GM21360 (cell line): Measurements from ENCODE around the gene MTUS2.

Source experiments
- ATAC-seq: cut with Tn5 transposase; IDR thresholded peaks from one replicate; pipeline ENCODE4 v1.9.1; 2021; ENCODE audit warnings: mild to moderate bottlenecking, moderate library complexity; ENCODE audit not compliant: unreplicated experiment

Gene MTUS2

DNA sequence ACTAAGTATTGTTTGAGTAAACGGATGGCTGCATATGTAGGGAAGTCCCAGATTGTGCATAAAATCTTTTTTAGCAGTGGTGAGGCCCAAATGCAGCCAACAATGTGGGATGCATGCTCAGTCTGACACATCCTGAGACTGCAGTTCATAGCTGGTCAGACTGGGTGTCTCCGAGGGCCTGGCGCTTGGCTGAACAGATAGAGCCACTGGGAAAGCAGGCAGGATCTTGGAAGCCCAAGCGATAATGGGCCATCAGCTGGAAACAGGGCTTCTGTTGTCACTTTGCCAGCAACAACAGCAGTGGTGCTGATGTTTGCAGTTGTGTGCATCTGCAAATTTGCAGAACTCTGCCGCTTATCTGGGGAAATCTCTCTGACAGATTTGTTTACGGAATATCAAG is 36.1 kb downstream of the MTUS2 start:
- no peak for ATAC-seq

DNA sequence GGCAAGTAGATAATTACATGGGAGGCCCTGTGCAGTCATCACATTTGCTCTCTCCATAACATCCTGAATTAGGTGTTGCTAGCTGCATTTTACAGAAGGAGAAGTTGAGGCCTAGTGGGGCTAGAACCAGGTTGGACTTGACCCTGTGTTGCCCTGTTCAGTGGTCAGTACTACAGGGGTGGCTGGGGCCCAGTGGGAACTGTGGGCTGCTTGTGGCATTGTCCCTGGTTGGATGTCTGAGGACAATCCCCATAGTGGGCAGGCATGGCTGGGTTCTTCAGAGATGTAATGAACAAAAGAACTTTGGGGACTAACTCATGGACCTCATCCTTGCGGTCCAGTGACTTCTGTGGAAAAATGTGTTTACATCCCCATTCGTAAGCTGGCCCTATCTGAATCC is 38.9 kb downstream of the MTUS2 start:
- no peak for ATAC-seq

DNA sequence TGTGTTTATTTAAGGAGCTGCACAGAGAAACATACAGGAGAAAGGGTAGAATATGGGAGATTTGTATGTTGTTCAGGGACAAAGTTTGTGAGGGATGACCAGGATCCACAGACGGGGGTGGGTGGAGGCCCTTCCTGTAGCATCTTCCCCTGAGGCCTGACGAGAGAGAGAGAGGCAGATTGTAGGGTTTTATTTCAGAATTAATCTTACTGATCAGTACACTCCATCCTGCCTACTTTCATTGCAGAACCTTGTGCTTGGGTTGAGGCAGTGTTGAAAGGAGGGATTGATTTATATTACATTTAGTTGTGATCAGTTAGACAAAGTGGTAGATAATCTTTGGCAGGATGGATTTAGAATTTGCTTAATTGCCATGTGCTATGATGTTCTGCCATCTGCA is 39.6 kb downstream of the MTUS2 start:
- no peak for ATAC-seq

DNA sequence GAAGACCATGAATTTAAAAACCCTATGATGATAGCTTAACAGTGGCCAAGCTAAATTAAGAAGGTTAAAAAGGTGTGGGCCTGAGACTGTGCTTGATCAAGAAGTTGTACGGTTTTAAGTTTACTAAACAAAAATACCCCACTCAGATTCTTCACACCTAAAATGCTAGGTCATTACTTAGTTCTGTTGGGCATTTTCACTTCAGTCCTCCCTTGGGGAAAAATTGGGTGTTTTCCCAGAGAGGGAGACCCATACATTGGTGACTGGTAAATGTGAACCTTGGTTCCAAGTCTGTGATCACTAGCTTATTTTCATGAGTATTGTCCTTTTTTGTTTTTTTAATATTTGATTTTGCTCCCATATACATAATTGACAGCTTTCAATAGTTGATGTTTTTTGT is 44.4 kb downstream of the MTUS2 start:
- no peak for ATAC-seq

DNA sequence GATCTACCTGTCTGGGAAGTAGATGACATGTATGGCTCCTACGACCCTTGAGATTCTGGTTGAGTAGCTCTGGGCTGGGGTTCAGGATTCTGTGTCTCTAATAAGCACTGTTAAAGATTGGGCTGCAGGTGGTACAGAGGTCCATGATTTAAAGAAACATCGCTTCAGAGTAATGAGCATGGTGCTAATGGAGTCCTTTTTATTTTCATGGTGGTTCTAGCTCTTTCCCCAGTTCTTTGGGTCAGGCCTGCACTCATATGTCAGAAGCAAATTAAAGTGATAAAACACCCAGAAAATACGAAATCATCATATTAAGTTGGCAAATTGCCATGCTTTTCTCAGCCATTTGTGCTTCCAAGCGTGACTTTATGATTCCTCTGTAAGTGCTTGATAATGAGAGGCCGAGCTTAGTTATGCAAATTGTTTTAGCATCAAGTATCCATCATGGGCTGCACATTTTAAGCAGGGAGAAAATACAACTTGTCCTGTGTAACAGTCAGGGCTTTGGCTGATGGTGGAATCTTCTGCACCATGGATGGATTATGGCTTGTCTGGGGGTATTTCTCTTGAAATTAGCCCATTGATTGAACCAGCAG is 45.1 kb downstream of the MTUS2 start:
- no peak for ATAC-seq

DNA sequence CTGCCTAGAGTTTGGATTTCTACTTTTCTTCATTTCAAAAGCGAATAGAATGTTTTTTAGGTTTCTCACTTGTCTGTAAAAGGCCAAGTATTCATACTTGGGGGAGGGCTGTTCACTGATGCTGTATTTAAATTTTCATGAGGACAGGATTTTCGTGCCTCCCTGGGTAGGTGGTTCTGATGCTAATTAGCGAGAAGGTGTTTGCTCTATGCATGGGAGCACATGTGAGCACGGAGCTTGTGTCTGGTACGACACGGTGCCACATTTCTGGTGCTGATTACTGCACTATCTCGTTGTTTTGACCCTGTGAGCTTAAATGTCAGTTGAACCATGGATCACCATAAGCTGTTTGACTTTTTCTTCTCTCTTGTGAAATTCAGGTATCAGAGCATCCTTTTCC is 45.8 kb downstream of the MTUS2 start:
- ATAC-seq: no peak

DNA sequence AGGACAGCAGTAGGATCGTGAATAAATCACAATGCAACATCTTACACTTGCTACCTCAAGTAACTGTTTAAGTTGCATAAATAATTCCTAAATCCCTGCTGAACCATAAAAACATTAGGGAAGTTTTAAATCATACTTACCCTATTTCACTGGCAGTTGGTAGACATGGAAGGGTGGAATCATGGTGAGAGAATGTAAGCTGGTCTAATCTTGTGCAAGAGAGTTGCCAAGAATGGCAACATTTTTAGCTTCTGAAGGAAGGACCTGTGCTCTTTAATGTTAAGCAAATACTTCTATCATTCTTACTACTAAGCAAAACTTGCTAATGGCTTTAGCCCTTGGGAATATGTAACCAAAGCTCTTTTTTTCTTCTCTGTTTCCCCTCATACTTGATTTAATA is 46.8 kb downstream of the MTUS2 start:
- no peak for ATAC-seq

DNA sequence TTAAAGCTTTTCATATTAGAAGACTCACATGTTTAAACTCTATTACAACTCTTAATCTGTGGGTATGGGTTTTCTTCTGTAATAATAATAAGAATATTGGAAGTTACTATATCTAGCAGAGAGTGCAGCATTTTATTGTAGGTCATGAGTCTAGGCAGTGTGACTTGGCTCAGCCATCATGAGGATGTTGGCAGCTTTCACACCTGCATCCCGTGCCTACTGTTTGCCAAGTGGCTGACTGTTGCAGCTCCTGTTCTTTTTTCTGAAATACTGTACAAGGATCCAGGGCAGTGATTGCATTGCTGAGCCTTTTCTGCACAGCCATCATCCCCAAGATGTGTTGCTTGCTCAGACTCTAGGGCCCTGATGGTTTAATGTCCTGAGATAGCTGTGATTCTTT is 47.4 kb downstream of the MTUS2 start:
- no peak for ATAC-seq

DNA sequence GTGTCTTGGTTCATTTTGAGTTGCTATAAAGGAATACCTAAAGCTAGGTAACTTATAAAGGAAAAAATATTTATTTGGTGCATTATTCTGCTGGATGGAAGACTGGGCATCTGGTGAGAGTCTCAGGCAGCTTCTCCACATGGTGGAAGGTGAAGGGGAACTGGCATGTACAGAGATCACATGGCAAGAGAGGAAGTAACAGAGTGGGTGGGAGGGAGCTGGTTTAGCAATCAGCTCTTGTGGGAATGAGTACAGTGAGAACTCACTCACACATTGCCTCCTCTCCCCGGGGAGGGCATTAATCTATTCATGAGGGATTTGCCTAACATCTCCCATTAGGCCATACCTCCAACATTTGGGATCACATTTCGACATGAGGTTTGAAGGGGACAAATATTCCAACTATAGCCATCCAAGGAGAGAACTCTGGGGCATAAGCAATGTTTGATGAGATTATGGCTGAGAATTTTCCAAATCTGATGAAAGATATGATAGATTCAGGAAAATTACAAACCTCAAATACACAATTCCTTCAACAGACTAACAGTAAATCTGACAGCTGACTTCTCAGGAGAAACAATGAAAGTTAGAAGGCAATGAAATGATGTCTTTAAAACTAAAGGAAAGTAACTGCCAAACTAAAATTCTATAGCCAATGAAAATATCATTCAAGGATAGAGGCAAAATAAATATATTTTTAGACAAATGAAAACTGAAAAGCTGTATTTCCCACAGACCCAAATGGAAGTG is 52.5 kb downstream of the MTUS2 start:
- no peak for ATAC-seq

DNA sequence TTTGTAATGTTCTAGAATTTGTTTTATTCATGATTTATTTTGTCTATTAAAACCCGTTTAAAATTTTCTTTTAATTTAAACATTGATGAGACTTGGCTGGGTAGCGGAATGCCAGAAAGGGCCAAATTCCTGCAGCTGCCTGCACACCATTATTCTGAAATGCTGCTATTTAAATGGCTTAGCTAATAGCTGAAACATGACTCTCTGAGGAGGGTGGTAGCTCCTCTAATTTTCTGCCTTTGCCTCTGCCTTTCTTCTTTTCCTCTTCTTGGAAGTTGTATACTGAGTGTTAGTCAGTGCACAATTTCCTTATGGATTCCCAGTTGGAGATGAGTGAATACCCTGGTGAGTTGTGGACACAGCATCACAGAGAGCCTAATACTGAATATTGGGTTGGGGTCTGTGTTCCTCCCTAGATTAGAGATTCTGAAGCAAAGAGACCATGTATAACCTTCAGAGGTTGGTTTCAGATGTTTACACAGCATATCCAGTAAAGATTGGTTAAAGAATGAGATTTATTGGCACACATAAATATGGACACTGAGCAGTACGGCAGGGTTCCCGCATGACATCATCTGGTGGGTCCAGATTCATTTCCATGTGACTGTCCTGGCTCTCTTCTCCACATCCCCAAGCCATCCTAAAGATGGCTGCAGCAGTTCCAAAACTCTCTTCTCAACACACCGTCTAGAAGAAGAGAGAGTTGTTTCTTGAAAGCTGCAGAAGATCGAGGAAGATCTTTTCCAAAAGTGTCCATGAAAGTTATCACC is 55.9 kb downstream of the MTUS2 start:
- no peak for ATAC-seq

DNA sequence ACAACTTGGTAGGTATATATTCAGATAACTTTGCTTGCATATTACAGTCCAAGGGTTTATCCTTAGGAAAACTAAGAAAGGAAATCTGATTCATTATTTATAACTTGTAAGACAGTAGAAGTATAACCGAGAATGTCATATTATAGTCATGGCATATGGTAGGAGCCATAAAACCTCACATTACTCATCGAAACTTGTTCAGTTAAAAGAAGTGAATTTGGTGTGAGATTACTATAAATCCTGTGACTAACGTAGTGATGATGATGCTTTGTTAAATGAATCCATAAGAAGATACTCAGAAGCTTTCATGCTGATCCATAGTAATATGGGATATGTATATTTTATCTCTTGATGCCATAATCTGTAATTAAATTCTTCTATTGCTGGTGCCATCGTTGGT is 57.3 kb downstream of the MTUS2 start:
- no peak for ATAC-seq

DNA sequence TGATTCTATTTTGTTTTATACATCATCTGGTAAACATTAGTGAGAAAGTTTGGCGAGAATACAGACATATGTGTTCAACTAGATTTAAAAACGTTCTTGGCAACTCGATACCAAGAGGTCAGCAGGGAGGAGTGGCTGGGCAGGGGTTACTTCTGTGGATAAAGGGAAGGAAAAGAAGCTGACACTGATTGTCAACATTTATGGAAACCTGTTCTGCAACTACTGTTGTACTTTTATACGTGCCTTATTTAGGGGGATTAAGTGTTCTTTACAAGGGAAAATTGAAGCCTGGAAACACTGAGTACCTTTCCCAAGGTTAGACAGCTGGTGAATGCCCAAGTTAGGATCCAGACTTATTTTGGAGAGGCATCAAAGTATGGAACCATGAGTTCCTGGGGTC is 65.0 kb downstream of the MTUS2 start:
- no peak for ATAC-seq

DNA sequence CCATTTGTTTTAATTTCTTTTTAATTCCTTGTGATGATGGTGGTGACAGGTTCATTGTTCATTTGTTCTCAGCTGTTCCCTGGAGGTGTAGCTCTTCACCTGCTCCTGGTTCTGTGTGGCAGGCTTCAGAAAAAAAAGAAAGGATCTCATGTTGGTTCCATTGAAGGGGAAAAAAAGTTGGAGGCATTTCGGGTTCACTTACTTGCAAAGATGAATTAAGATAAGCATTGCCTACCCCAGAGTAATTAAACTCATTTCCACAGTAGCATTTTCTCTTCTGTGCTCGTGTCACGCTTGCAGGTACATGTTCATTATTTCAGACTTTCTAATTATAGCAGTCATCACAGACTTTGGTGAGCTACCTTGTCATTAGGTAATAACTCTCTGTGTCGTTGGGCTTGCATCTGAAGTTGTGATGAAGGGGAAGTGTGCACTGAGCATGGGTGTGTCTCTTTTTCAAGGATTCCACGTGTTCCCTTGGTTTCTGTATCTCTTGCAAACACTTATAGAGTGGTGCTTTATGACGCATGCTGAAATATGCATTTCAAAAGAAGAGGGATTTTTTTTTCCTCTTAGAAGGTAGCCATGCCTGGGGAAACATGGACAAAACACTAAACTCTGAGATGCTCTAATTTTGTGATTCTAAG is 69.1 kb downstream of the MTUS2 start:
- no peak for ATAC-seq

DNA sequence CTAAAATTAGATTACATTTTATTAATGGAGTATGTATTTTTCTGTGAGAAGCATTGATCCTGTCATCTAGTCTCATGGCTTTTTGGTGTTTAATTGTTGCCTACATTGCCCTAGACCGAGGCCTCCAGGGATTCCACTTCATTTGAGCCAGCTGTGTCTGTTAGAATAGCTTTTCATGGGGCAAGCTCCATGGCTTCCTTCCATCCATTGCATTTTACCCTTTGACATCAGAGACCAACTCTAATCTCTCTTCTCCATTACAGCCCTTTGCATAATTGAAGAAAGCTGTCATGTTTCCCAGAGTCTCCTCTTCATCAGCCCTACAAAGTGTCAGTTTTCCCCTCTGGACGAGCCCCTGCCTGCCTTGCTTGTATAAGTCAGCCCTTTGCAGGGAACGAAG is 70.6 kb downstream of the MTUS2 start:
- no peak for ATAC-seq

DNA sequence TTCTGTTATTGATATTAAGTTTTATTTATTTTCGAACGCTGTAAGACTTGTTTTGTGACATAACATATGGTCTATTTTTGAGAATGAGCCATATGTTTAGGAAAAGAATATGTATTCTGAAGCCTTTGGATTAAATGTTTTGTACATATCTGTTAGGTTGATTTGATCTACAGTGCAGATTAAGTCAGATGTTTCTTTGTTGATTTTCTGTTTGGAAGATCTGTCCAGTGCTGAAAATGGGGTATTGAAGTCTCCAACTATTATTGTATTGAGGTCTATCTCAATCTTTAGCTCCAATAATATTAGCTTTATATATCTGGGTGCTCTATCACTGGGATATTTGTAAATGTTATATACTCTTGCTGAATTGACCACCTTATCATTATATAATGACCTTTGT is 97.9 kb downstream of the MTUS2 start:
- no peak for ATAC-seq

DNA sequence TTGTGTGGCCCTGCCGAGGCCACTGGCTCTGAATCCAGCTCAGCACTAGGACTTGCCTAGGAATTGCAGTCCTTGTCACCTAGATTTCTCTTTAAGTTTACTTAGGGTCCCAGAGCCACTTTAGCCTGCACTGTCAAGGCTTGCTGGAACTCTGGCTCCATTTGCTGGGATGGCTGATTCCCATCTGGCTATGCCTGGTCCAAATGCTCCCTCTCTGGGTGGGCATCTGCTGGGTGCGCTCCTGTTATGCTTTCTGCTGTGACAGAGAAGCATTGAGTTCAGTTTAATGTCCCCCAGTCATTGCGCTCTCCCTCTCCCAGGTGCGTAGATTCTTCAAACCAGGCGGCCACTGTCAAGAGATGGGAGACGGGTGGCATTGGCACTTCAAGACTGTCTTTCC is 102.2 kb downstream of the MTUS2 start:
- no peak for ATAC-seq

DNA sequence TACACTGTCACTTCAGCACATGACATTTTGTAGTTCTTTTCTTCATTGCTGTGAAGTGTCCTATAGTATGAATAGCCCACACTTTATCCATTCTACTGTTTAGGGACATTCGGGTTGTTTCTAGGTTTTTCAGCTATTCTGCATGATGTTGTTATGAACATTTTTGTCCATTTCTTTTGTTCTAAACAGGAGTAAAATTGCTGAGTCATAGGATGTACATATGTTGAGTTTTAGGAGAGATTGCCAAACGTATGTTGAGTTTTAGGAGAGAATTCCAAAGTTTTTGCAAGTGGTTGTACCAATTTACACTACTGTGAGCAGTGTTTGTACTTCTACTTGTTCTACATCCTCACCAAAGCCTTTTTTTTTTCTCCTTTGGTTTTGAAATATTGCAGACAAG is 115.0 kb downstream of the MTUS2 start:
- no peak for ATAC-seq

DNA sequence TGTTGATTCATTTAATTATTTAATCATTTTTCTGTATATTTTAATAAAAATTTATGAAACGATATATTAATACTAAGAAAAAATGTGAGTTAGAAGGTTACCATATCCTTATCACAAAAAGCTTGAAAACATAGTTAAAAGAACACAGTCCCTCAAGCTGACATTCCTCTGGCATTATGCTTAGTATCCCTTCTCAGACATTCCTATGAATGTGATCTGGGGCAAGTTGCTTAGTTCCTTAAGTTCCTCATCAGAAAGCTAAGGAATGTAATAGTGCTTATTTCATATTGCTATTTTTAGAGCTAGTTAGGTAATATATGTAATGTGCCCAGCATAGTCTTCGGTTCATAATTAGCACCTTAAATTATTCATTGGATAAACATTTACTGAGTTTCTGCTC is 122.8 kb downstream of the MTUS2 start:
- no peak for ATAC-seq

DNA sequence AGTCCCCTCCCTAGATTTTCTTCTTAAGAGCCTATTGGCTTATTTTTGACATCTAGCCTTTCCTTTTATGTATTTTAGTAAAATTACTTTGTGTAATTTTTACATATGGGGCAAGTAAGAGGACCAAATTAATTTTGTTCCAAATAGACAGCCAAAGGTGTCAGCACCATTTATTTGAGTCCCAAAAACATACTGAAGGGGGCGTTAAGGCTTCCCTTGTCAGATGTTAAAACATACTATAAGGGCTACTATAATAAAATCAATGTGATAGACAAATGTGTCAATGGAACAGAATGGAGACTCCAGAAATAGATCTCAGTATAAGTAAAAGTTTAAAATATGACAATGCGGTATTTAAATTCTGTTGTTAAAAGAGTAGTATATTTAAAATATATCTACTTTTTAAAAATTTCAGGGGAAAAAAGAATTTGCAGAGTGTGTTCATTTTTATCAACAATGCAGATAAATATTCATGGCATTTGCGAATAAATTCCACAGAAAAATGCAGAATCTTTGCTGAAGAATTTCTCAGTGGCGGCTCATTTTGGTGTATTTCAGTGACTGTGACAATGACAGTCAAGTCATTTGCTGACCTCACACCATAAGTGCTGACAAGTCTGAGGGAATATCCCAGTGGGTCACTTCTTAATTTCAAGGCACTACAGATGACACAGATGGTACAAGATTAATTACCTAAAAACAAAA is 133.7 kb downstream of the MTUS2 start:
- ATAC-seq: no peak

DNA sequence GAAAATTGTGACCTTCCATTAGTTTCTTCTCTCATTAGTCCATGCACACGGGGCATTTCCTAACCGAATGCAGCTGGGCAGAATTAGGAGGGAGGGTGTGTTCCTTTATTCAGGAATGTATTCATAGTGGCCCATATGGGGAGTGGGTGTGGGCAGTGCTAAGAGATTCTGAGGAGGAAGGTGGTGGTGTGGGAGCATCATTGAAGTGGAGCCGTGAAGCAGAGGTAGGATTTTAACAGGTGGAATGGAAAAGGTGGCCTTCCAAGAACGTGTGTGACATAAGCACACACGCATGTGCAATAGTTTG is 134.2 kb downstream of the MTUS2 start:
- no peak for ATAC-seq

DNA sequence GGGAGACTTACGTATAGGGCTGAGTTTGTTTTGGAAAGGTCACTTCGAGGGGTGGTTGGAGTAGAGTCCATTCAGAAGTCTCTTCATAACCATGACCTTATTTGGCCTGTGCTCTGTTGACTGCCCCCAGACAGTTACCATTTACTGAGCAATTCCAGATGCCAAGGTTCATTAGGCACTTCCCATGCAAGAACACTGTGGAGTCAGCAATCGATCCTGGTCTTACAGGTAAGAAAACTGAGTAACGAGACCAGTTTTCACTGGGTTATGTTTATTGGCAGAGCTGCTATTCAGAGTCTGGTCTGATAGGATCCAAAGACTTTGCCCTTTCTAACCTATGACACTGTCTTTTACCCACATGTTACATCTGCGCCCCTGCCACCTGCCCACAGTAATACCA is 134.7 kb downstream of the MTUS2 start:
- ATAC-seq: no peak
